A673 (cell line): ENCODE measurements around the gene USH1C.

Source experiments
- EZH2 ChIP-seq: fragments of 200-600 bp; sonication (generic); IDR thresholded peaks from 2 replicates; pipeline ENCODE4 v1.6.1; 2017; ENCODE audit warnings: borderline replicate concordance, low read depth, mild to moderate bottlenecking, mixed read lengths, antibody characterized with exemption, low read length; ENCODE audit not compliant: poor library complexity, severe bottlenecking
- TF ChIP-seq, protein P1 (sequence below): fragments of 300-800, 200-600 bp; sonication (generic); conservative IDR thresholded peaks from 2 replicates; pipeline ENCODE4 v1.5.1; 2017; ENCODE audit warnings: low read depth, mild to moderate bottlenecking, antibody characterized with exemption, low read length, moderate library complexity, mixed read lengths

DNA sequence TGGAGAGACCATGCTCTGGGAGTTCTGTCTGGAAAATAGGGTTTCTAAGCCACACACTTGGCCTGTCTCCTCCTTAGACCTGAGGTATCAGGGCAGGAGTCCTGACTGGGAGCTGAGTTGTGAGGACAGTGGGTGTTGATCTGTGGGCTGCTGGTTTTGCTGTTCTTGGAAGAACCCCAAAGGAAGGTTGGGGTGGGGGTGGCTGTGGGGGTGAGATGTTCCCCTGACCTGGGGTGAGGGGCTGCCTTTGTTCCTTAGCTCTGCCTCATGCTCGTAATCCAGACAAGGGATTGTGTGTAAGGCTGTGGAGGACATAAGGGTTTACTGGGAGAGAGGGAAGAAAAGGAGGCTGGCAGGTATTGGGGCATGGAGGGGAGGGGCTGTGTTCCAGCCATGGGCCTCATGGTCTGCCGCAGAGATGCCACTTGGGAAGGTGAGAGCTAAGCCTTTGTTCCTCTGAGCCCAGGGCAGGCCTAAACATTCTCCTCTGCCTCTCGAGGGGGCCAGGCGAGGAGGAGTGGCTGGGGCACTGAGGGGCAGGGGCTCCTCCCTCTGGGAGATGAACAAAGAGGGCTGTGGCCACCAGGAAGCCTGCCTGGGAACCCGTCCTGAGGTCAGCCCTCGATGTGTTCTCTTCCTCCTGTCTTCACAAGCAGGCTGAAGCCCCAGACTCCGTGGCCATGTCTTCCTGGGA is 7.3 kb upstream of the USH1C start:
- TF ChIP-seq, protein P1, sequence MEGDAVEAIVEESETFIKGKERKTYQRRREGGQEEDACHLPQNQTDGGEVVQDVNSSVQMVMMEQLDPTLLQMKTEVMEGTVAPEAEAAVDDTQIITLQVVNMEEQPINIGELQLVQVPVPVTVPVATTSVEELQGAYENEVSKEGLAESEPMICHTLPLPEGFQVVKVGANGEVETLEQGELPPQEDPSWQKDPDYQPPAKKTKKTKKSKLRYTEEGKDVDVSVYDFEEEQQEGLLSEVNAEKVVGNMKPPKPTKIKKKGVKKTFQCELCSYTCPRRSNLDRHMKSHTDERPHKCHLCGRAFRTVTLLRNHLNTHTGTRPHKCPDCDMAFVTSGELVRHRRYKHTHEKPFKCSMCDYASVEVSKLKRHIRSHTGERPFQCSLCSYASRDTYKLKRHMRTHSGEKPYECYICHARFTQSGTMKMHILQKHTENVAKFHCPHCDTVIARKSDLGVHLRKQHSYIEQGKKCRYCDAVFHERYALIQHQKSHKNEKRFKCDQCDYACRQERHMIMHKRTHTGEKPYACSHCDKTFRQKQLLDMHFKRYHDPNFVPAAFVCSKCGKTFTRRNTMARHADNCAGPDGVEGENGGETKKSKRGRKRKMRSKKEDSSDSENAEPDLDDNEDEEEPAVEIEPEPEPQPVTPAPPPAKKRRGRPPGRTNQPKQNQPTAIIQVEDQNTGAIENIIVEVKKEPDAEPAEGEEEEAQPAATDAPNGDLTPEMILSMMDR = no peak
- TF ChIP-seq EZH2 = no peak
